Endothelial cell (in vitro differentiated cells): ENCODE measurements around the gene MYO18B. TPM values are rescaled to one million over a fixed set of nuclear protein-coding genes. Genes with fewer than 3 reads are reported as not detected.

Experiments
- DNase-seq: peaks from one replicate; pipeline ENCODE4 v3.0.0; 2021; ENCODE audit warnings: low spot score
- H3K27ac Mint-ChIP-seq: one replicate; pipeline ENCODE4 v1.8.0; 2021; ENCODE audit warnings: mixed read lengths, inconsistent platforms; ENCODE audit not compliant: unreplicated experiment
- H3K27me3 Mint-ChIP-seq: one replicate; pipeline ENCODE4 v1.8.0; 2021; ENCODE audit warnings: mild to moderate bottlenecking, moderate library complexity, mixed read lengths, inconsistent platforms; ENCODE audit not compliant: unreplicated experiment
- H3K36me3 Mint-ChIP-seq: one replicate; pipeline ENCODE4 v1.8.0; 2021; ENCODE audit warnings: mild to moderate bottlenecking, low read depth, mixed read lengths, inconsistent platforms; ENCODE audit not compliant: unreplicated experiment
- H3K4me1 Mint-ChIP-seq: one replicate; pipeline ENCODE4 v1.8.0; 2021; ENCODE audit warnings: mild to moderate bottlenecking, mixed read lengths, inconsistent platforms; ENCODE audit not compliant: unreplicated experiment
- H3K4me3 Mint-ChIP-seq: one replicate; pipeline ENCODE4 v1.8.0; 2021; ENCODE audit warnings: mild to moderate bottlenecking, mixed read lengths, inconsistent platforms; ENCODE audit not compliant: unreplicated experiment
- H3K9me3 Mint-ChIP-seq: one replicate; pipeline ENCODE4 v1.8.0; 2021; ENCODE audit warnings: mixed read lengths, inconsistent platforms; ENCODE audit not compliant: unreplicated experiment
- CTCF ChIP-seq: fragments of 200-600 bp; sonication (generic); IDR thresholded peaks from one replicate; pipeline ENCODE4 v1.5.0; 2021; ENCODE audit warnings: antibody characterized with exemption; ENCODE audit not compliant: unreplicated experiment
- total RNA-seq: library from RNA; stranded (reverse); fragmentation: NEBNext Ultra II Directional; extraction: Animal tissue kit (Norgen Biotek cat#: 25700); gene quantifications from one replicate; pipeline ENCODE4 v1.2.1, GENCODE V29; 2021; ENCODE audit not compliant: unreplicated experiment

The MYO18B gene
- total RNA-seq, 1 donor from 2014 or later = not detected

GRCh38 chr22:25751174-25751581 lies 9.2 kb downstream of the MYO18B start:
- Mint-ChIP-seq H3K36me3 (no peaks in the 10 kb centered on the region), H3K4me1 (no peaks in the 10 kb centered on the region), H3K27ac (no peak overlapping the region), H3K9me3 (no peaks in the 10 kb centered on the region), H3K4me3 (no peak overlapping the region), H3K27me3 (peaks cover 9% of the 10 kb centered on the region)
- no peak for DNase-seq
- no peak for TF ChIP-seq CTCF

GRCh38 chr22:25752615-25753214 lies 10.7 kb downstream of the MYO18B start:
- Mint-ChIP-seq H3K4me1 (no peaks in the 10 kb centered on the region), H3K36me3 (no peaks in the 10 kb centered on the region)
- no peak for DNase-seq

GRCh38 chr22:25753252-25753651 lies 11.3 kb downstream of the MYO18B start:
- no peak for DNase-seq
- no peaks in the 10 kb centered on the region for H3K9me3 Mint-ChIP-seq
- H3K27me3 Mint-ChIP-seq = peaks cover 6% of the 10 kb centered on the region
- H3K36me3 Mint-ChIP-seq = no peaks in the 10 kb centered on the region
- no peak for TF ChIP-seq CTCF
- no peak overlapping the region for H3K27ac Mint-ChIP-seq
- H3K4me3 Mint-ChIP-seq = no peak overlapping the region
- no peaks in the 10 kb centered on the region for H3K4me1 Mint-ChIP-seq

More at GRCh38 chr22:25752615-25753214, 10.7 kb downstream of the MYO18B start:
- TF ChIP-seq CTCF = no peak
- H3K27ac Mint-ChIP-seq = no peak overlapping the region
- H3K9me3 Mint-ChIP-seq = no peaks in the 10 kb centered on the region
- peaks cover 9% of the 10 kb centered on the region for H3K27me3 Mint-ChIP-seq
- no peak overlapping the region for H3K4me3 Mint-ChIP-seq

- peaks cover 3% of the 10 kb centered on the region for H3K27me3 Mint-ChIP-seq
- H3K4me3 Mint-ChIP-seq = no peak overlapping the region
- no peak overlapping the region for H3K27ac Mint-ChIP-seq
- DNase-seq = no peak
- no peaks in the 10 kb centered on the region for H3K36me3 Mint-ChIP-seq
- H3K9me3 Mint-ChIP-seq = no peaks in the 10 kb centered on the region
- no peaks in the 10 kb centered on the region for H3K4me1 Mint-ChIP-seq
- TF ChIP-seq CTCF = no peak
These were observed 12.7 kb downstream of the MYO18B start for GRCh38 chr22:25754527-25755202.

- DNase-seq = no peak
- Mint-ChIP-seq H3K27me3 (peaks cover 2% of the 10 kb centered on the region), H3K27ac (no peak overlapping the region), H3K36me3 (no peaks in the 10 kb centered on the region), H3K4me3 (no peak overlapping the region), H3K9me3 (no peaks in the 10 kb centered on the region), H3K4me1 (no peaks in the 10 kb centered on the region)
- no peak for TF ChIP-seq CTCF
These were observed 15.7 kb downstream of the MYO18B start for GRCh38 chr22:25757686-25758085.
